AG04450 (cell line): ENCODE data around the gene DSG3. TPM values are rescaled to one million over a fixed set of nuclear protein-coding genes. Genes with fewer than 3 reads are reported as not detected.
A peak's percentile ranks its signal among the peaks of the same experiment; 100 is the strongest.

Source experiments
- CTCF ChIA-PET: fragments of 300-600, 350-600 bp; formaldehyde crosslinking; extraction: SDS; loops from one replicate; lab custom pipeline; 2022; ENCODE audit warnings: antibody characterized with exemption, inconsistent platforms; lab: Charles Lee
- POLR2A ChIA-PET: fragments of 350-600 bp; formaldehyde crosslinking; extraction: SDS; loops from one replicate; lab custom pipeline; 2021; ENCODE audit warnings: antibody characterized with exemption, inconsistent platforms; lab: Yijun Ruan, JAX
- DNase-seq: peaks from one replicate; pipeline ENCODE4 v3.0.0-alpha.2; 2011; ENCODE audit warnings: low read depth, low spot score
- H3K27ac ChIP-seq: one replicate; pipeline ENCODE4 v1.5.1; 2012; ENCODE audit warnings: low read depth, low read length, control low read depth
- H3K27me3 ChIP-seq: one replicate; pipeline ENCODE4 v1.6.0; 2012; ENCODE audit warnings: low read length; ENCODE audit not compliant: control insufficient read depth, insufficient read depth
- H3K4me3 ChIP-seq: 2 replicates; pipeline ENCODE4 v1.5.1; 2011; ENCODE audit warnings: mild to moderate bottlenecking, low read depth, low read length, control low read depth
- H3K9me3 ChIP-seq: 2 replicates; pipeline ENCODE4 v1.5.1; 2012; ENCODE audit warnings: low read length; ENCODE audit not compliant: control insufficient read depth, insufficient read depth
- CTCF ChIP-seq: IDR thresholded peaks from 2 replicates; pipeline ENCODE4 v1.5.1; 2011; ENCODE audit warnings: low read depth, low read length, control low read depth, inconsistent platforms
- polyA plus RNA-seq: library from polyadenylated mRNA; depleted of rRNA; stranded (reverse); fragments of >200 nt; gene quantifications from 2 replicates; pipeline ENCODE4 v1.2.3, GENCODE V29; 2011

Gene DSG3
- polyA plus RNA-seq, 1 experiment: not detected

GRCh38 chr18:31497404-31497835 is 49.9 kb downstream of the DSG3 start:
- no peak for TF ChIP-seq CTCF
- POLR2A ChIA-PET: no interaction called here
- Histone ChIP-seq H3K27me3 (peaks cover 2% of the 10 kb centered on the region), H3K4me3 (no peak overlapping the region), H3K27ac (no peak overlapping the region), H3K9me3 (peaks cover 15% of the 10 kb centered on the region)
- DNase-seq: no peak
- CTCF ChIA-PET: no interaction called here

- DNase-seq: no peak
- peaks cover 15% of the 10 kb centered on the region for H3K9me3 ChIP-seq
- peaks cover 2% of the 10 kb centered on the region for H3K27me3 ChIP-seq
- H3K4me3 ChIP-seq: peak within 1 kb of the TSS; percentile 17
- ChIA-PET POLR2A (no interaction called here), CTCF (no interaction called here)
- TF ChIP-seq CTCF: no peak
- no peak within 1 kb of the TSS for H3K27ac ChIP-seq
Measured at GRCh38 chr18:31497836-31498573, 50.5 kb downstream of the DSG3 start, which contains the start of gene DSG2. TSS of gene DSG2 (plus strand) at chr18:31498177. CDS start at chr18:31498252, 75 bp downstream.

GRCh38 chr18:31498574-31499524 is 51.3 kb downstream of the DSG3 start:
- Histone ChIP-seq H3K27ac (no peak overlapping the region), H3K9me3 (peaks cover 11% of the 10 kb centered on the region), H3K27me3 (peaks cover 2% of the 10 kb centered on the region), H3K4me3 (peak overlapping the region; percentile 17; the same call in 1 of the 2 replicates)
- ChIA-PET CTCF (no interaction called here), POLR2A (no interaction called here)
- no peak for DNase-seq
- no peak for TF ChIP-seq CTCF

- no peak for TF ChIP-seq CTCF
- no peak for DNase-seq
- Histone ChIP-seq H3K27me3 (peaks cover 2% of the 10 kb centered on the region), H3K27ac (no peak overlapping the region), H3K4me3 (no peak overlapping the region), H3K9me3 (peaks cover 8% of the 10 kb centered on the region; the same call in 1 of the 2 replicates)
- ChIA-PET POLR2A (no interaction called here), CTCF (no interaction called here)
Measured at GRCh38 chr18:31500051-31500688, 52.6 kb downstream of the DSG3 start.
